H9 (cell line): ENCODE results near the gene FMN1. TPM values are rescaled to one million over a fixed set of nuclear protein-coding genes. Genes with fewer than 3 reads are reported as not detected.

Experiments
- DNase-seq: peaks from one replicate; pipeline ENCODE4 v3.0.0-alpha.2; 2017
- H2AFZ ChIP-seq: one replicate; pipeline ENCODE4 v1.6.1; 2013; ENCODE audit warnings: mild to moderate bottlenecking, low read length, control low read depth, moderate library complexity
- H2AK5ac ChIP-seq: 2 replicates; pipeline ENCODE4 v1.6.1; 2013; ENCODE audit warnings: low read length, control low read depth, mixed read lengths; ENCODE audit not compliant: insufficient read length
- H2BK120ac ChIP-seq: one replicate; pipeline ENCODE4 v1.6.1; 2013; ENCODE audit warnings: low read depth, mild to moderate bottlenecking, low read length, control low read depth, inconsistent platforms; ENCODE audit not compliant: poor library complexity, severe bottlenecking
- H2BK12ac ChIP-seq: 2 replicates; pipeline ENCODE4 v1.6.1; 2013; ENCODE audit warnings: low read length, control low read depth, mixed read lengths, low read depth; ENCODE audit not compliant: insufficient read length
- H2BK15ac ChIP-seq: 2 replicates; pipeline ENCODE4 v1.6.1; 2013; ENCODE audit warnings: low read depth, low read length, control low read depth
- H2BK20ac ChIP-seq: one replicate; pipeline ENCODE4 v1.6.1; 2013; ENCODE audit warnings: low read depth, mild to moderate bottlenecking, low read length, control low read depth, inconsistent platforms; ENCODE audit not compliant: poor library complexity, severe bottlenecking
- H2BK5ac ChIP-seq: 2 replicates; pipeline ENCODE4 v1.6.1; 2013; ENCODE audit warnings: low read length, control low read depth, mixed read lengths; ENCODE audit not compliant: insufficient read length
- H3K14ac ChIP-seq: 2 replicates; pipeline ENCODE4 v1.6.1; 2013; ENCODE audit warnings: low read length, control low read depth; ENCODE audit not compliant: insufficient read depth
- H3K18ac ChIP-seq: 2 replicates; pipeline ENCODE4 v1.6.1; 2013; ENCODE audit warnings: low read depth, mild to moderate bottlenecking, mixed read lengths, low read length, control low read depth; ENCODE audit not compliant: insufficient read length
- H3K23ac ChIP-seq: 2 replicates; pipeline ENCODE4 v1.6.1; 2013; ENCODE audit warnings: low read length, control low read depth, mixed read lengths, low read depth; ENCODE audit not compliant: insufficient read length
- H3K23me2 ChIP-seq: 2 replicates; pipeline ENCODE4 v1.6.1; 2013; ENCODE audit warnings: low read depth, mild to moderate bottlenecking, mixed read lengths, low read length, control low read depth; ENCODE audit not compliant: insufficient read length, poor library complexity, severe bottlenecking
- H3K27ac ChIP-seq: 2 replicates; pipeline ENCODE4 v1.5.1; 2013; ENCODE audit warnings: low read length, control low read depth, mixed read lengths, low read depth; ENCODE audit not compliant: insufficient read length
- H3K27me3 ChIP-seq: 2 replicates; pipeline ENCODE4 v1.6.1; 2013; ENCODE audit warnings: low read length, control low read depth, inconsistent platforms; ENCODE audit not compliant: insufficient read depth
- H3K4ac ChIP-seq: 2 replicates; pipeline ENCODE4 v1.6.1; 2013; ENCODE audit warnings: low read depth, mild to moderate bottlenecking, control low read depth, inconsistent platforms, low read length, moderate library complexity
- H3K4me1 ChIP-seq: 2 replicates; pipeline ENCODE4 v1.6.1; 2013; ENCODE audit warnings: low read length, control low read depth, inconsistent platforms; ENCODE audit not compliant: insufficient read depth
- H3K4me2 ChIP-seq: 2 replicates; pipeline ENCODE4 v1.6.1; 2013; ENCODE audit warnings: low read length, control low read depth, mixed read lengths; ENCODE audit not compliant: insufficient read length, insufficient read depth
- H3K56ac ChIP-seq: 2 replicates; pipeline ENCODE4 v1.6.1; 2013; ENCODE audit warnings: low read depth, mild to moderate bottlenecking, mixed read lengths, low read length, control low read depth; ENCODE audit not compliant: insufficient read length
- H3K79me1 ChIP-seq: 2 replicates; pipeline ENCODE4 v1.6.1; 2013; ENCODE audit warnings: low read depth, mild to moderate bottlenecking, moderate library complexity, low read length, control low read depth, inconsistent platforms; ENCODE audit not compliant: insufficient read depth, poor library complexity, severe bottlenecking
- H3K79me2 ChIP-seq: 2 replicates; pipeline ENCODE4 v1.6.1; 2013; ENCODE audit warnings: low read length, control low read depth, inconsistent platforms; ENCODE audit not compliant: insufficient read depth
- H3K9ac ChIP-seq: 2 replicates; pipeline ENCODE4 v1.6.1; 2013; ENCODE audit warnings: low read length, control low read depth, mixed read lengths; ENCODE audit not compliant: insufficient read length; ENCODE audit errors: extremely low read depth
- H3K9me3 ChIP-seq: one replicate; pipeline ENCODE4 v1.6.1; 2013; ENCODE audit warnings: low read depth, low read length, inconsistent platforms; ENCODE audit not compliant: control insufficient read depth
- H3T11ph ChIP-seq: one replicate; pipeline ENCODE4 v1.6.1; 2013; ENCODE audit warnings: mild to moderate bottlenecking, low read length, control low read depth, inconsistent platforms
- H4K20me1 ChIP-seq: one replicate; pipeline ENCODE4 v1.6.1; 2013; ENCODE audit not compliant: control insufficient read depth, insufficient read length, insufficient read depth
- H4K5ac ChIP-seq: 2 replicates; pipeline ENCODE4 v1.6.1; 2013; ENCODE audit warnings: low read depth, mild to moderate bottlenecking, mixed read lengths, low read length, control low read depth; ENCODE audit not compliant: insufficient read length
- H4K8ac ChIP-seq: replicated peaks from 2 replicates; pipeline ENCODE4 v1.6.1; 2013; ENCODE audit warnings: low read length, control low read depth, mixed read lengths, low read depth; ENCODE audit not compliant: insufficient read length
- H4K91ac ChIP-seq: 2 replicates; pipeline ENCODE4 v1.6.1; 2013; ENCODE audit warnings: low read depth, mild to moderate bottlenecking, moderate library complexity, mixed read lengths, low read length, control low read depth; ENCODE audit not compliant: insufficient read length
- H3K27ac Mint-ChIP-seq, 3 experiments: 2 replicates in 2 of 3; 3 replicates in 1 of 3; pipeline ENCODE4 v1.8.0; 2020 to 2021; ENCODE audit warnings: mixed read lengths in 3 of 3, mild to moderate bottlenecking in 1 of 3, moderate library complexity in 1 of 3
- H3K27me3 Mint-ChIP-seq: 2 replicates; pipeline ENCODE4 v1.8.0; 2021; ENCODE audit warnings: low read depth, mild to moderate bottlenecking, moderate library complexity, mixed read lengths
- H3K36me3 Mint-ChIP-seq, 3 experiments: 2 replicates in 2 of 3; 3 replicates in 1 of 3; pipeline ENCODE4 v1.8.0; 2020 to 2021; ENCODE audit warnings: low read depth in 3 of 3, mixed read lengths in 3 of 3; ENCODE audit not compliant: insufficient read depth in 1 of 3
- H3K4me1 Mint-ChIP-seq, 2 experiments: 2 replicates each; pipeline ENCODE4 v1.8.0; 2020; ENCODE audit warnings: mixed read lengths in 2 of 2
- H3K4me3 Mint-ChIP-seq, 2 experiments: 2 replicates in 1 of 2; 3 replicates in 1 of 2; pipeline ENCODE4 v1.8.0; 2020 to 2021; ENCODE audit warnings: mild to moderate bottlenecking in 2 of 2, mixed read lengths in 2 of 2, moderate library complexity in 1 of 2
- H3K9me3 Mint-ChIP-seq, 2 experiments: 2 replicates in 1 of 2; 3 replicates in 1 of 2; pipeline ENCODE4 v1.8.0; 2020; ENCODE audit warnings: mild to moderate bottlenecking in 2 of 2, mixed read lengths in 2 of 2, moderate library complexity in 1 of 2
- WGBS: extraction: QIAGEN DNeasy Blood & Tissue Kit; methylation state at CpG from one replicate; pipeline ENCODE4 v1.1.7; 2013; ENCODE audit warnings: missing lambda C conversion rate, low lambda C conversion rate, mixed read lengths; ENCODE audit not compliant: insufficient read length; ENCODE audit errors: extremely low coverage; 5-methylcytosine and 5-hydroxymethylcytosine counted together
- total RNA-seq: library from RNA; stranded (reverse); gene quantifications from 2 replicates; pipeline ENCODE4 v1.2.1, GENCODE V29; 2021
- TF ChIP-seq, protein P1 (sequence below): fragments of 200-600 bp; sonication (generic); conservative IDR thresholded peaks from 3 replicates; pipeline ENCODE4 v1.8.0; 2021; ENCODE audit warnings: antibody characterized with exemption, mild to moderate bottlenecking

Gene FMN1
- total RNA-seq, 1 experiment from 2014 or later: 1.9 TPM

DNA sequence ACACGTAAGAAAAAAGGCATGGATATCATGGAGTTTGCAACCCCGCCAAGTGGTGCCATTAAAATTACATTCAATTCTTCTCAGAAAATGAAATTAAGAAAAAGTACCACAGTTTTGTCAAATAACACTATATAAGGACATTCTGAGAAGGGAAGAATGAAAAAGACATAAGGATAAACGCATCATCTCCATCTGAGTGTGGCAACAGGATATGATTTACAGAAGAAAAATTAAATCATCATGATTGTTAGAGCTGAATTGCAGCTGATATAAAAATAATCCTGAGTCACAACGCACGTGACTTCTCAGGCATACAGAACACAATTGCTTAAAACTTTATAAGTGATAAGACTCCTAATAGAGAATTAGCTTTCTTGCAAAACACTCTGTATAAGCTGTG lies 342.9 kb downstream of the FMN1 start:
- H3K56ac ChIP-seq: no peak overlapping the region
- H2AFZ ChIP-seq: no peak overlapping the region
- H2AK5ac ChIP-seq: no peak overlapping the region
- Mint-ChIP-seq H3K9me3 (peaks cover 2 to 7% of the 10 kb centered on the region in 2 experiments; a peak in 1 of 5 replicates), H3K27me3 (no peaks in the 10 kb centered on the region), H3K27ac (no peak overlapping the region), H3K4me1 (peaks cover 10 to 19% of the 10 kb centered on the region in 2 experiments), H3K4me3 (no peak overlapping the region), H3K36me3 (peaks cover 0 to 2% (median 0%) of the 10 kb centered on the region in 3 experiments; a peak in 1 of 7 replicates)
- no peak for DNase-seq
- H3K79me2 ChIP-seq: no peaks in the 10 kb centered on the region
- no peak overlapping the region for H3K4ac ChIP-seq
- H4K91ac ChIP-seq: no peak overlapping the region
- no peak overlapping the region for H4K8ac ChIP-seq
- 0 out of 2 replicates have a peak, but pooled peaks cover 2% of the 10 kb centered on the region for H3K4me1 ChIP-seq
- H2BK15ac ChIP-seq: no peak overlapping the region
- no peaks in the 10 kb centered on the region for H3K23me2 ChIP-seq
- TF ChIP-seq, protein P1, sequence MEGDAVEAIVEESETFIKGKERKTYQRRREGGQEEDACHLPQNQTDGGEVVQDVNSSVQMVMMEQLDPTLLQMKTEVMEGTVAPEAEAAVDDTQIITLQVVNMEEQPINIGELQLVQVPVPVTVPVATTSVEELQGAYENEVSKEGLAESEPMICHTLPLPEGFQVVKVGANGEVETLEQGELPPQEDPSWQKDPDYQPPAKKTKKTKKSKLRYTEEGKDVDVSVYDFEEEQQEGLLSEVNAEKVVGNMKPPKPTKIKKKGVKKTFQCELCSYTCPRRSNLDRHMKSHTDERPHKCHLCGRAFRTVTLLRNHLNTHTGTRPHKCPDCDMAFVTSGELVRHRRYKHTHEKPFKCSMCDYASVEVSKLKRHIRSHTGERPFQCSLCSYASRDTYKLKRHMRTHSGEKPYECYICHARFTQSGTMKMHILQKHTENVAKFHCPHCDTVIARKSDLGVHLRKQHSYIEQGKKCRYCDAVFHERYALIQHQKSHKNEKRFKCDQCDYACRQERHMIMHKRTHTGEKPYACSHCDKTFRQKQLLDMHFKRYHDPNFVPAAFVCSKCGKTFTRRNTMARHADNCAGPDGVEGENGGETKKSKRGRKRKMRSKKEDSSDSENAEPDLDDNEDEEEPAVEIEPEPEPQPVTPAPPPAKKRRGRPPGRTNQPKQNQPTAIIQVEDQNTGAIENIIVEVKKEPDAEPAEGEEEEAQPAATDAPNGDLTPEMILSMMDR: no peak
- H3K27ac ChIP-seq: no peak overlapping the region
- H3K9me3 ChIP-seq: no peaks in the 10 kb centered on the region
- no peaks in the 10 kb centered on the region for H3K79me1 ChIP-seq
- no peak overlapping the region for H3T11ph ChIP-seq
- no peak overlapping the region for H2BK5ac ChIP-seq
- no peaks in the 10 kb centered on the region for H4K20me1 ChIP-seq
- no peak overlapping the region for H4K5ac ChIP-seq
- no peak overlapping the region for H2BK120ac ChIP-seq
- no peak overlapping the region for H3K4me2 ChIP-seq
- H2BK12ac ChIP-seq: no peak overlapping the region
- no peak overlapping the region for H3K23ac ChIP-seq
- H3K18ac ChIP-seq: no peak overlapping the region
- no peak overlapping the region for H3K14ac ChIP-seq
- H3K9ac ChIP-seq: no peak overlapping the region
- H2BK20ac ChIP-seq: no peak overlapping the region
- WGBS: no CpG with 5 or more reads among the region's 5 CpGs
- no peaks in the 10 kb centered on the region for H3K27me3 ChIP-seq
